PFSK-1 (cell line): ENCODE measurements around the gene ANKS1A.

Experiments used
- FOXP2 ChIP-seq: optimal IDR thresholded peaks from 2 replicates; pipeline ENCODE3; 2011; ENCODE audit warnings: borderline replicate concordance, control low read depth, inconsistent platforms; ENCODE audit not compliant: insufficient read depth; ENCODE audit errors: extremely low read length, extremely low read depth
- POLR2AphosphoS5 ChIP-seq: IDR thresholded peaks from 2 replicates; pipeline ENCODE4 v1.6.1; 2012; ENCODE audit warnings: low read depth, mild to moderate bottlenecking, control low read depth, low read length, moderate library complexity
- REST ChIP-seq, 2 experiments: IDR thresholded peaks; 2 replicates each; pipeline versions ENCODE4 v1.6.1 to v1.8.0; 2011 to 2012; ENCODE audit warnings: low read depth in 2 of 2, low read length in 2 of 2, control low read depth in 1 of 2, inconsistent platforms in 1 of 2, mild to moderate bottlenecking in 1 of 2, moderate library complexity in 1 of 2; ENCODE audit not compliant: insufficient read depth in 1 of 2
- SIN3A ChIP-seq: IDR thresholded peaks from 2 replicates; pipeline ENCODE4 v1.6.1; 2012; ENCODE audit warnings: mild to moderate bottlenecking, low read length, moderate library complexity, borderline replicate concordance; ENCODE audit not compliant: insufficient read depth
- TAF1 ChIP-seq: IDR thresholded peaks from 2 replicates; pipeline ENCODE4 v1.6.1; 2012; ENCODE audit warnings: low read length, control low read depth, borderline replicate concordance; ENCODE audit not compliant: insufficient read depth

GRCh38 chr6:35139470-35139869, 250.4 kb downstream of the ANKS1A start:
- TF ChIP-seq POLR2AphosphoS5 (no peak), TAF1 (no peak), REST (IDR thresholded peaks at IDR 0.05; ENCODE audit: insufficient read depth in 1 of 2, low read depth in 2 of 2, low read length in 2 of 2) (no peak), SIN3A (no peak), FOXP2 (no peak)
